ENCODE data around the gene REG1A.

Gene REG1A
- total RNA-seq: 0 reads per million in 4 donors

- DNase-seq: no peak
These were observed at the start of gene REG1A for GRCh38 chr2:79120194-79120713. Gene REG1A (plus strand): TSS chr2:79120488. CDS start chr2:79120862, 374 bp downstream.

GRCh38 chr2:79071078-79071477 lies 49.2 kb upstream of the REG1A start:
- DNase-seq: no peak

GRCh38 chr2:79082987-79083386 lies 37.3 kb upstream of the REG1A start:
- no peak for DNase-seq

- no peak for DNase-seq
These were observed 36.6 kb upstream of the REG1A start for GRCh38 chr2:79083597-79084251.

GRCh38 chr2:79084495-79085135 lies 35.7 kb upstream of the REG1A start:
- no peak for DNase-seq

- DNase-seq: no peak
These were observed 34.9 kb upstream of the REG1A start for GRCh38 chr2:79085382-79085781.

- DNase-seq: no peak
These were observed 34.0 kb upstream of the REG1A start for GRCh38 chr2:79086255-79086654.

- no peak for DNase-seq
These were observed 32.4 kb upstream of the REG1A start, which contains the start of gene REG1B for GRCh38 chr2:79087785-79088364. Gene REG1B (minus strand): TSS chr2:79087993. CDS start chr2:79087612, 381 bp downstream.

- no peak for DNase-seq
These were observed 29.6 kb upstream of the REG1A start for GRCh38 chr2:79090693-79091092.

- DNase-seq: no peak
These were observed 22.4 kb upstream of the REG1A start for GRCh38 chr2:79097843-79098242.

GRCh38 chr2:79099140-79099686 lies 21.1 kb upstream of the REG1A start:
- no peak for DNase-seq

GRCh38 chr2:79100285-79100684 lies 20.0 kb upstream of the REG1A start:
- DNase-seq: no peak

GRCh38 chr2:79101024-79101423 lies 19.3 kb upstream of the REG1A start:
- DNase-seq: no peak

- DNase-seq: no peak
These were observed 17.1 kb upstream of the REG1A start for GRCh38 chr2:79103214-79103613.

- DNase-seq: no peak
These were observed 15.0 kb upstream of the REG1A start for GRCh38 chr2:79105259-79105658.

GRCh38 chr2:79112269-79112668 lies 8.0 kb upstream of the REG1A start:
- no peak for DNase-seq

- DNase-seq: no peak
These were observed 5.3 kb upstream of the REG1A start for GRCh38 chr2:79114797-79115494.

- no peak for DNase-seq
These were observed 3.0 kb upstream of the REG1A start for GRCh38 chr2:79116997-79117928.

GRCh38 chr2:79122676-79123075 lies 2.4 kb downstream of the REG1A start:
- DNase-seq: no peak

GRCh38 chr2:79124907-79125720 lies 4.8 kb downstream of the REG1A start:
- DNase-seq: no peak

- no peak for DNase-seq
These were observed 5.4 kb downstream of the REG1A start for GRCh38 chr2:79125721-79125985.
